ENCODE data around the gene GALNT2.

Gene GALNT2

DNA sequence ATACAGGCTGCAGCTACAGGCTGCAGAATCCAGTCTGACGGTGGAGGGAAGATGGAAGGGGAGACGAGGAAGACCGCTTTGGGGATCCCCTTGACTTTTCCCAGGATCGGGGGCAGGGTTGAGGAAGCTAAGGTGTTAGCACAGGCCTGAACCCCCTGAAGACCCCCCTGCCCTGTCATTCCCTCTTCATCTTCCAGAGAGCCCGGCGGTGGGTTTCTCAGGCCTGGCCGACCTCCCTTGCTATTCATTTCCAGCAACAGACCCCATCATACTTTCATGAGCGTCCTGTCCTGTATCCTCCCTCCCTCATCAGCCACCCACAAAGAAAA, 247.1 kb downstream of the GALNT2 start:
- Histone ChIP-seq H3K4me3 (replicated peaks; ENCODE audit: insufficient read depth, low read length) (no peak overlapping the region), H3K27me3 (ENCODE audit: insufficient read depth, poor library complexity, severe bottlenecking) (no peaks in the 10 kb centered on the region), H3K27ac (replicated peaks) (no peak overlapping the region)
- TF ChIP-seq, protein P1, sequence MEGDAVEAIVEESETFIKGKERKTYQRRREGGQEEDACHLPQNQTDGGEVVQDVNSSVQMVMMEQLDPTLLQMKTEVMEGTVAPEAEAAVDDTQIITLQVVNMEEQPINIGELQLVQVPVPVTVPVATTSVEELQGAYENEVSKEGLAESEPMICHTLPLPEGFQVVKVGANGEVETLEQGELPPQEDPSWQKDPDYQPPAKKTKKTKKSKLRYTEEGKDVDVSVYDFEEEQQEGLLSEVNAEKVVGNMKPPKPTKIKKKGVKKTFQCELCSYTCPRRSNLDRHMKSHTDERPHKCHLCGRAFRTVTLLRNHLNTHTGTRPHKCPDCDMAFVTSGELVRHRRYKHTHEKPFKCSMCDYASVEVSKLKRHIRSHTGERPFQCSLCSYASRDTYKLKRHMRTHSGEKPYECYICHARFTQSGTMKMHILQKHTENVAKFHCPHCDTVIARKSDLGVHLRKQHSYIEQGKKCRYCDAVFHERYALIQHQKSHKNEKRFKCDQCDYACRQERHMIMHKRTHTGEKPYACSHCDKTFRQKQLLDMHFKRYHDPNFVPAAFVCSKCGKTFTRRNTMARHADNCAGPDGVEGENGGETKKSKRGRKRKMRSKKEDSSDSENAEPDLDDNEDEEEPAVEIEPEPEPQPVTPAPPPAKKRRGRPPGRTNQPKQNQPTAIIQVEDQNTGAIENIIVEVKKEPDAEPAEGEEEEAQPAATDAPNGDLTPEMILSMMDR (IDR thresholded peaks at IDR 0.05; ENCODE audit: insufficient read depth, low read length): no peak
- TF ChIP-seq SPI1 (IDR thresholded peaks at IDR 0.05; ENCODE audit: borderline replicate concordance, low read depth): no peak
- DNase-seq (ENCODE audit: low read depth in 1 of 2, low spot score in 1 of 2): no peak

DNA sequence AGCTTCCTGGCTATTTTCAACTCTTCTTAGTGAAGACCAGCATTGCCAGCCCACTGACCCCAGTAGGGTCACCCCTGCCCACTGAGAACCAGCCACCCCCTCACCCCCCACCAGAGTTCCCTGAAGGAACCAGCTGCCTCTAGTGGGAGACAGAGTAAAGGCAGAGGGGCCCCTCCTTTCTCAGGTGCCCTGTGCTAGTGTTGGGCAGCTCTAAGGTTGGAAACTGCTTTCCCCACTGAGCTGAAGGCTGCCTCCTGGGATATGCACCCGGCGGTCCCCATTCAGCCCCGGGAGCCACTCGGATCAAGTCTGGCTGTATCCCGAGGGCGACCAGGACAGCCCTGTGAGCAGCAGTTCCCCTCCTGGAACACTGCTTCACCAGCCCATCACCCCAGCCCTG, 248.1 kb downstream of the GALNT2 start:
- DNase-seq (ENCODE audit: low read depth in 1 of 2, low spot score in 1 of 2): no peak
- TF ChIP-seq POLR2AphosphoS5 (IDR thresholded peaks at IDR 0.05; ENCODE audit: low read depth) (no peak), SPI1 (IDR thresholded peaks at IDR 0.05; ENCODE audit: borderline replicate concordance, low read depth) (no peak), GABPA (IDR thresholded peaks at IDR 0.05; ENCODE audit: low read depth) (no peak)
- TF ChIP-seq, protein P1 (IDR thresholded peaks at IDR 0.05; ENCODE audit: insufficient read depth, low read length): no peak
- TF ChIP-seq, protein P2, sequence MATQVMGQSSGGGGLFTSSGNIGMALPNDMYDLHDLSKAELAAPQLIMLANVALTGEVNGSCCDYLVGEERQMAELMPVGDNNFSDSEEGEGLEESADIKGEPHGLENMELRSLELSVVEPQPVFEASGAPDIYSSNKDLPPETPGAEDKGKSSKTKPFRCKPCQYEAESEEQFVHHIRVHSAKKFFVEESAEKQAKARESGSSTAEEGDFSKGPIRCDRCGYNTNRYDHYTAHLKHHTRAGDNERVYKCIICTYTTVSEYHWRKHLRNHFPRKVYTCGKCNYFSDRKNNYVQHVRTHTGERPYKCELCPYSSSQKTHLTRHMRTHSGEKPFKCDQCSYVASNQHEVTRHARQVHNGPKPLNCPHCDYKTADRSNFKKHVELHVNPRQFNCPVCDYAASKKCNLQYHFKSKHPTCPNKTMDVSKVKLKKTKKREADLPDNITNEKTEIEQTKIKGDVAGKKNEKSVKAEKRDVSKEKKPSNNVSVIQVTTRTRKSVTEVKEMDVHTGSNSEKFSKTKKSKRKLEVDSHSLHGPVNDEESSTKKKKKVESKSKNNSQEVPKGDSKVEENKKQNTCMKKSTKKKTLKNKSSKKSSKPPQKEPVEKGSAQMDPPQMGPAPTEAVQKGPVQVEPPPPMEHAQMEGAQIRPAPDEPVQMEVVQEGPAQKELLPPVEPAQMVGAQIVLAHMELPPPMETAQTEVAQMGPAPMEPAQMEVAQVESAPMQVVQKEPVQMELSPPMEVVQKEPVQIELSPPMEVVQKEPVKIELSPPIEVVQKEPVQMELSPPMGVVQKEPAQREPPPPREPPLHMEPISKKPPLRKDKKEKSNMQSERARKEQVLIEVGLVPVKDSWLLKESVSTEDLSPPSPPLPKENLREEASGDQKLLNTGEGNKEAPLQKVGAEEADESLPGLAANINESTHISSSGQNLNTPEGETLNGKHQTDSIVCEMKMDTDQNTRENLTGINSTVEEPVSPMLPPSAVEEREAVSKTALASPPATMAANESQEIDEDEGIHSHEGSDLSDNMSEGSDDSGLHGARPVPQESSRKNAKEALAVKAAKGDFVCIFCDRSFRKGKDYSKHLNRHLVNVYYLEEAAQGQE (IDR thresholded peaks at IDR 0.05; ENCODE audit: insufficient replicate concordance, low read depth): no peak
- Histone ChIP-seq H3K27me3 (ENCODE audit: insufficient read depth, poor library complexity, severe bottlenecking) (no peaks in the 10 kb centered on the region), H3K4me3 (replicated peaks; ENCODE audit: insufficient read depth, low read length) (no peak overlapping the region), H3K27ac (replicated peaks) (no peak overlapping the region)

DNA sequence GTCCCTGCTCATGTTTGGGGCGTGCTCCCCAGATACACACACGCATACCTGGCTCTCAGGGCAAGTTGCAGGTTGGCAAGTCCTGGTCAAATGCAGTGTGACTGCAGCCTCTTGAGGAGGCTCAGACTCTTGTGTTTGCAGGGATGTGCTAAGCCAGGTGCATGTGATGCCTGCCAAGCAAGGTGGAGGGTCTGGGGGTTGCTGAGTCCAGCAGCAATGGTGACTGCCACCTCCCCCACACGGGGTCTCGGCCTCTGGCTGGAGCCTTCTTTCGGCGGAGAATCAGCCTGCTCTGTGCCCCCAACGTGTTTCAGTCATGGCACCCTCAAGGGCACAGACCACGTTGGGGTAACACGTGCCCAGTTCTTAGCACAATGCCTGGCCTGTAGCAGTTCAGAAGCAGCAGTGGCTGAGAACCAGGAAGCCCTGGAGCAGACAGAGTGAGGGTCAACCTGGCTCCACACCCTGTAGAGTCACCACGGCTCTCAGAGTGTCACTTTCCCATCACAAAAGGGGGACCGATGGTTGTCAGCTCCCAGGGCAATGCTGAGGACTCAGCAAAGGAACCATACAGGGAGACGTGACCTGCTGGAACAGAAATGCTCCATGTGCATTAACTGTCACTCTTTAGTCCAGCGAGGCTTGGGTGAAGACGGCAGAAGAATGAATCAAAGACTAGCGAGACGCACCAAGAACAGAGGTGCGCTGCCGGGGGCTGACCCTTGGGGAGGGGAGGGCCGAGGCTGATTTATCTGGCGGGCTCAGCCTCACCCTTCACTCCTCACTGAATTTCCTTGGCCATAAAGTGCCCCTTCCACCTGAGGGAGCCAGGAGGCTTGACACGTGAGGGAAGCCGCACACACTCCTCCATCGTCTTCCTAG, 250.1 kb downstream of the GALNT2 start:
- TF ChIP-seq SPI1 (IDR thresholded peaks at IDR 0.05; ENCODE audit: borderline replicate concordance, low read depth) (no peak), POLR2AphosphoS5 (IDR thresholded peaks at IDR 0.05; ENCODE audit: low read depth) (no peak), GABPA (IDR thresholded peaks at IDR 0.05; ENCODE audit: low read depth) (no peak)
- TF ChIP-seq, protein P1 (IDR thresholded peaks at IDR 0.05; ENCODE audit: insufficient read depth, low read length): no peak
- TF ChIP-seq, protein P2 (IDR thresholded peaks at IDR 0.05; ENCODE audit: insufficient replicate concordance, low read depth): no peak
- no peak for DNase-seq (ENCODE audit: low read depth in 1 of 2, low spot score in 1 of 2)
- Histone ChIP-seq H3K4me3 (replicated peaks; ENCODE audit: insufficient read depth, low read length) (no peak overlapping the region), H3K27ac (replicated peaks) (no peak overlapping the region), H3K27me3 (ENCODE audit: insufficient read depth, poor library complexity, severe bottlenecking) (no peaks in the 10 kb centered on the region)
